ENCODE data around the gene PNKD. TPM values are rescaled to one million over a fixed set of nuclear protein-coding genes. Genes with fewer than 3 reads are reported as not detected.
A peak's percentile ranks its signal among the peaks of the same experiment; 100 is the strongest.

Gene PNKD
- total and polyA plus RNA-seq, 11 donors, result 53.8 to 146 (median 72.5) TPM

DNA sequence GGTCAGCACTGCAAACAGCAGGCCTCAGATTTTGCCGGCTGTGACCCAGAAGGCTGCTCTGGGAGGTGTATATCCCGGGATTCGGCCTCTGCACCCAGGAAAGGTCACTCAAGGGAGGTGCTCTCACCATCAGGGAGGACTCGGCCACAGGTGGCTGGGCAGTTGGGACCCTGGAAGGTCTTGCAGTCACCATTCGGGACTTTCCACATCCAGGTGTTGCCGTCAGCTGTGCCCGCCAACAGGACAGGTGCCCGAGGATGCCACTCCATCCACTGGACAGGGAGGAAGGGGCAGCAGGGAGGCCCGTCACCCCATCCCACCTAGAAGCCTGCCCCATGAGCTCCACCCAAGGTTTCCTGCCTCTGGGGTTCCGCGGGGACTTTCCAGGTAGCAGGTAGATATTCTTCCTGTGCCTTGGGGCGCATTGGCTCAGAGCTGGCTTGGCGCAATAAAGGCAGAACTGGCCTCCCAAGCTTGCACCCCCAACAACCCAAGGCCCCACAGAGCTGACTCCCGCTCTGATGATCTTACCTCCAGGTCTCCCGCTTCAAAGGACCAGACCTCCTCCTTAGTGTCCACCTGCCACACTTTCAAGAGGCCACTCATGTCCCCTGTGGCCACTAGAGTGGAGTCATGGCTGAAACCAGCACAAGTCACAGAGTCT is 3.9 kb upstream of the PNKD start:
- intact Hi-C loops (cut with DNase I), result loop anchor here in 2 of 10 donors (5.0 to 10.0 kb wide), 2 partner anchors 52 to 79 kb away; partner anchors contain the start of gene ARPC2 (in 1 of the 2)
- ATAC-seq (no peak), DNase-seq (peak in 1 of 5 donors; percentile 49)
- 93 to 98% (median 95%) methylated on average over 11 to 15 of the region's 15 CpGs for WGBS, 4 donors
- no peaks in the 10 kb centered on the region for H3K9me3 ChIP-seq
- no peak overlapping the region for H3K4me3 ChIP-seq
- peaks cover 7 to 62% (median 37%) of the 10 kb centered on the region in 12 donors for H3K4me1 ChIP-seq
- H3K36me3 ChIP-seq, result peaks cover 0 to 58% (median 50%) of the 10 kb centered on the region in 9 donors
- H3K27ac ChIP-seq, result no peak overlapping the region
- TF ChIP-seq, protein P1, sequence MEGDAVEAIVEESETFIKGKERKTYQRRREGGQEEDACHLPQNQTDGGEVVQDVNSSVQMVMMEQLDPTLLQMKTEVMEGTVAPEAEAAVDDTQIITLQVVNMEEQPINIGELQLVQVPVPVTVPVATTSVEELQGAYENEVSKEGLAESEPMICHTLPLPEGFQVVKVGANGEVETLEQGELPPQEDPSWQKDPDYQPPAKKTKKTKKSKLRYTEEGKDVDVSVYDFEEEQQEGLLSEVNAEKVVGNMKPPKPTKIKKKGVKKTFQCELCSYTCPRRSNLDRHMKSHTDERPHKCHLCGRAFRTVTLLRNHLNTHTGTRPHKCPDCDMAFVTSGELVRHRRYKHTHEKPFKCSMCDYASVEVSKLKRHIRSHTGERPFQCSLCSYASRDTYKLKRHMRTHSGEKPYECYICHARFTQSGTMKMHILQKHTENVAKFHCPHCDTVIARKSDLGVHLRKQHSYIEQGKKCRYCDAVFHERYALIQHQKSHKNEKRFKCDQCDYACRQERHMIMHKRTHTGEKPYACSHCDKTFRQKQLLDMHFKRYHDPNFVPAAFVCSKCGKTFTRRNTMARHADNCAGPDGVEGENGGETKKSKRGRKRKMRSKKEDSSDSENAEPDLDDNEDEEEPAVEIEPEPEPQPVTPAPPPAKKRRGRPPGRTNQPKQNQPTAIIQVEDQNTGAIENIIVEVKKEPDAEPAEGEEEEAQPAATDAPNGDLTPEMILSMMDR (IDR thresholded peaks at IDR 0.05), result no peak
- TF ChIP-seq POLR2A (IDR thresholded peaks at IDR 0.05), result no peak
- no peaks in the 10 kb centered on the region for H3K27me3 ChIP-seq

DNA sequence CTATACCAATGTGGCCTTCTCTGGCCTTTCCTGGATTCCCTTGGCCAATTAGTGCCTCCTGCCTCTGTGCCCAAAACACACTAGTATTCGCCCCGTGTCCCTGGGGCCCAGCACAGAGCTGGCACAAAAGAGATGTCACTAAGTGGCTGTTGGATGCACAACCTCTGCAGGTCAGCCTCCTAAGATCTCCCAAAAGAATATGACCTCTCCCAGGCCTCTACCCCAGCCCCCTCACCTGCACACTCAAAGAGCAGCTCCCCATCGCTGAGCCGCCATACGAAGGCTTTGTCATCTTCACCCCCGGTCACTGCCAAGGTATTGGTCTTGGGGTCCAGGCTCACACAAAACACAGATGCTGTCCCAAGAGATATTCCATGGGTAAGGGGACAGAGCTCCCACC is 3.1 kb upstream of the PNKD start:
- WGBS, 4 donors, result 94 to 99% (median 96%) methylated on average over 6 of the region's 6 CpGs
- no peak for TF ChIP-seq POLR2A (IDR thresholded peaks at IDR 0.05)
- TF ChIP-seq, protein P1 (IDR thresholded peaks at IDR 0.05), result no peak
- no peaks in the 10 kb centered on the region for H3K27me3 ChIP-seq
- H3K36me3 ChIP-seq, result peaks cover 0 to 58% (median 50%) of the 10 kb centered on the region in 9 donors
- no peak overlapping the region for H3K27ac ChIP-seq
- no peak overlapping the region for H3K4me3 ChIP-seq
- peak in 1 of 5 donors; percentile 33 for DNase-seq
- H3K4me1 ChIP-seq, result peaks cover 4 to 62% (median 38%) of the 10 kb centered on the region in 12 donors
- intact Hi-C loops (cut with DNase I), result loop anchor here in 2 of 10 donors (5.0 to 10.0 kb wide), 2 partner anchors 52 to 80 kb away; partner anchors contain the start of gene ARPC2 (in 1 of the 2)
- H3K9me3 ChIP-seq, result no peaks in the 10 kb centered on the region
- ATAC-seq, result no peak

DNA sequence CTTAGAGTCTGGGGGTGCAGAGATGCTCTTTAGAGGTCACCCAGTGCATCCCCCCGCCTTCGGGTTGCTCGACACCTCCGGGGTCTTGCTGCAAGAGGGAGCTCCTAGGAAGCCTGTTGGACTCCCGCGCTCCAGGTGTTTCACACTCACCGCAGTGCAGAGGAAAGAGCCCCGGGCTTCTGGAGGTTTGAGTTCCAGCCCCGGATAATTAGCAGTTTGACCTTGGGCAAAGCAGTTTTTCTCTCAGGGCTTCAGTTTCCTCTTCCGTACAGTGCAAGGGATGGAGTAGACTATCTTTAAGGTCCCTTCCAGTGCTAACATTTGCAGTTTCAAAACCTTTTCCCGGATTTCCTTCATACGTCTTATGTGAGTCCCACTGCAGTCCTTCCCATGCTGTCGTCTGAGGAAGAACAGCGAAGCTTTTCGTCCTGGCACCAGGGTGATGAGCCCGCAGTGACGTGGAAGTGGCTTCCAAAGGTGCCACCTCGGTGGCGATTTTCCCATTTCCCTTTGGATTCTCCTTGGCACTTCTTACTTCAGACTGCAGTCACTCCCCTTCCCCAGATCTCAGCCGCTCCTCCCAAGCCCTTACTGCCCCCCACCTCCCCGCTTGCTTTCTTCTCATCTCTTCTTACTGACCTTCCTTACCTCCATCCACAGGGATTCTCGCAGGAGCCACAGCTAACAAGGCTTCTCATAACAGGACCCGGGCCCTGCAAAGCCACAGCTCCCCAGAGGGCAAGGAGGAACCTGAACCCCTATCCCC is 585 bp downstream of the PNKD start:
- intact Hi-C loops (cut with DNase I), result loop anchor here in 7 of 10 donors (1.0 to 10.0 kb wide), 9 partner anchors 16 to 374 kb away; partner anchors contain the start of genes CTDSP1 (in 4 of the 7) and ARPC2 (in 1 of the 7)
- peak in 2 of 5 donors; percentile 39 to 57 for DNase-seq
- Histone ChIP-seq H3K4me3 (peak overlapping the region; percentile 51 to 95 (median 87)), H3K36me3 (peaks cover 0 to 54% (median 47%) of the 10 kb centered on the region in 9 donors), H3K27ac (peak overlapping the region in 11 of 12 donors; percentile 54 to 87 (median 76)), H3K9me3 (no peaks in the 10 kb centered on the region), H3K4me1 (peaks cover 3 to 60% (median 43%) of the 10 kb centered on the region in 12 donors), H3K27me3 (no peaks in the 10 kb centered on the region)
- 4 to 6% (median 5%) methylated on average over 20 to 23 of the region's 23 CpGs for WGBS, 4 donors
- peak in 1 of 4 donors; percentile 0 for ATAC-seq
- no peak for TF ChIP-seq POLR2A (IDR thresholded peaks at IDR 0.05)
- TF ChIP-seq, protein P1 (IDR thresholded peaks at IDR 0.05), result no peak

DNA sequence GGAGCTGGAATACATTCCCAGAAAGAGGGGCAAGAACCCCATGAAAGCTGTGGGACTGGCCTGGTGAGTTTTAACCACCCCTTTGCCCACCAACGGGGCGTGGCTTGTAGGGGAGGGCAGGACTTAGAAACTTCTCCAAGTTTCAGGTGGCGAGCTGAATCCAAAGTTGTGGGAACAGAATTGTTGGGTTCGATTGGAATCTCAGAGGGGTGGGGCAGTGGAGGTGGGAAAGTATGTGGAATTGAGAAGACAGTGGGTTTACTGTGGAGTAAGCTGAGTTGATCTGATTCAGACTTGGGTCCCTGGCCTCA is 1.1 kb downstream of the PNKD start:
- Histone ChIP-seq H3K27me3 (no peaks in the 10 kb centered on the region), H3K27ac (peak overlapping the region in 9 of 12 donors; percentile 66 to 87 (median 80)), H3K36me3 (peaks cover 0 to 54% (median 47%) of the 10 kb centered on the region in 9 donors), H3K4me3 (peak overlapping the region in 9 of 12 donors; percentile 64 to 95 (median 90)), H3K4me1 (peaks cover 3 to 60% (median 43%) of the 10 kb centered on the region in 12 donors), H3K9me3 (no peaks in the 10 kb centered on the region)
- intact Hi-C loops (cut with DNase I), result loop anchor here in 6 of 10 donors (2.0 to 10.0 kb wide), 7 partner anchors 15 to 373 kb away; partner anchors contain the start of genes CTDSP1 (in 4 of the 6) and ARPC2 (in 1 of the 6)
- ATAC-seq (no peak), DNase-seq (peak in 1 of 5 donors; percentile 41)
- TF ChIP-seq, protein P1 (IDR thresholded peaks at IDR 0.05), result no peak
- TF ChIP-seq POLR2A (IDR thresholded peaks at IDR 0.05), result no peak
- WGBS, 4 donors, result 39 to 52% (median 49%) methylated on average over 4 of the region's 4 CpGs

Measured in heart left ventricle (tissue), 16 donors.